ENCODE results near the gene IL24. TPM values are rescaled to one million over a fixed set of nuclear protein-coding genes. Genes with fewer than 3 reads are reported as not detected.

IL24 gene
- total RNA-seq, 4 donors from 2014 or later, result not detected

DNA sequence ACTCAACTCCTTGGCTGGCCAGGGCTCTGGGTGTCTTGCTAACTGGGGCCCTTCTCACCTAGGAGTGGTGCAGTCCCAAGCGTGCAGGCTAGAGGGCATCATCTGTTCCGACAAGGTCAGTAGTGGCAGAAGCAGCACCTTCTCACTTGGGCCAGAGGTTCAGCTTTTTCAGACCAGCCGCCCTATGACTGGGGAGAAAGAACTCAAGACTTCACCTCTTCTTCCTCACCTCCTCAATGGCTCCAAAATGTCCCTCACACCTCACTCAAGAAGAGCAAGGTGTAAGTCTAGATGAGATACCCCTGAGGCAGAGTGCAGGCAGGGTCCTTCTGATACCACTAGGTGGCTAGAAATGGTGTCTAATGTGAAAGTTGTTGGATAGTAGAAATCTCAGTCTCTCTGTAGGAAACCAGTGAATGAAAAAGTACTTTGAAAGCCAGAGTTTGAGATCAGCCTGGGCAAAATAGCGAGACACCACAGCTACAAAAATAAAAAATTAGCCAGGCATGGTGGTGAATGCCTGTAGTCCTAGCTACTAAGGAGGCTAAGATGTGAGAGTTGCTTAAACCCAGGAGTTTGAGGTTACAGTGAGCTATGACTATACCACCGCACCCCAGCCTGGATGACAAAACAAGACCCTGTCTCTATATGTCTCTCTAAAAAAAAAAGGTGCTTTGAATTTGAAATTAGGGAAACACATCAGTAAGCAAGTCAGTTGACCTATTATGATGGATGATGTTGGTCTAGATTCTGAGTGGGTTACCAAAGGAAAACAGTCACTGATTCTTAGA is 40.4 kb upstream of the IL24 start:
- TF ChIP-seq, protein P1, sequence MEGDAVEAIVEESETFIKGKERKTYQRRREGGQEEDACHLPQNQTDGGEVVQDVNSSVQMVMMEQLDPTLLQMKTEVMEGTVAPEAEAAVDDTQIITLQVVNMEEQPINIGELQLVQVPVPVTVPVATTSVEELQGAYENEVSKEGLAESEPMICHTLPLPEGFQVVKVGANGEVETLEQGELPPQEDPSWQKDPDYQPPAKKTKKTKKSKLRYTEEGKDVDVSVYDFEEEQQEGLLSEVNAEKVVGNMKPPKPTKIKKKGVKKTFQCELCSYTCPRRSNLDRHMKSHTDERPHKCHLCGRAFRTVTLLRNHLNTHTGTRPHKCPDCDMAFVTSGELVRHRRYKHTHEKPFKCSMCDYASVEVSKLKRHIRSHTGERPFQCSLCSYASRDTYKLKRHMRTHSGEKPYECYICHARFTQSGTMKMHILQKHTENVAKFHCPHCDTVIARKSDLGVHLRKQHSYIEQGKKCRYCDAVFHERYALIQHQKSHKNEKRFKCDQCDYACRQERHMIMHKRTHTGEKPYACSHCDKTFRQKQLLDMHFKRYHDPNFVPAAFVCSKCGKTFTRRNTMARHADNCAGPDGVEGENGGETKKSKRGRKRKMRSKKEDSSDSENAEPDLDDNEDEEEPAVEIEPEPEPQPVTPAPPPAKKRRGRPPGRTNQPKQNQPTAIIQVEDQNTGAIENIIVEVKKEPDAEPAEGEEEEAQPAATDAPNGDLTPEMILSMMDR (IDR thresholded peaks at IDR 0.05; ENCODE audit: low read depth), result no peak

DNA sequence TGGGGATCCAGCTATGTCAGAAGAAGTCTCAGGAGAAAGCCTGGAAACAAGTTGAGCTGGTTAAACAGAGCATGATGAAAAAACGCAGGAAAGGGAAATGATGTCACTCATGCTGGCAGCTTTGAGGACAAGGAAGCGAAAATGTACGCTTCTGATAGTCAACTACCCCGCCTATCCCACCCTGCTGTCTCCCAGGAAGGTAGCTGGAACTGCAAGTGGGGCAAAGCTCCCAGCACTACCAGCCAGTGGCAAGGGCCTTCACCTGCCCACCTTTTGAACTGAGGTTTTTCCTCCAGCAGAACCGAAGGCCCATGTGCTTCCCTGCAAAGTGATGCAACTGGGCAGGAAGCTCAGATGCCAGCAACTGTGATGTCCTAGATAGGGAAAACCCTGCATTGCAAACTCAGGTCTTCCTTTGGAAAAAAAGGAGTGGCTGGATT is 38.1 kb upstream of the IL24 start:
- TF ChIP-seq, protein P1 (IDR thresholded peaks at IDR 0.05; ENCODE audit: low read depth), result no peak

DNA sequence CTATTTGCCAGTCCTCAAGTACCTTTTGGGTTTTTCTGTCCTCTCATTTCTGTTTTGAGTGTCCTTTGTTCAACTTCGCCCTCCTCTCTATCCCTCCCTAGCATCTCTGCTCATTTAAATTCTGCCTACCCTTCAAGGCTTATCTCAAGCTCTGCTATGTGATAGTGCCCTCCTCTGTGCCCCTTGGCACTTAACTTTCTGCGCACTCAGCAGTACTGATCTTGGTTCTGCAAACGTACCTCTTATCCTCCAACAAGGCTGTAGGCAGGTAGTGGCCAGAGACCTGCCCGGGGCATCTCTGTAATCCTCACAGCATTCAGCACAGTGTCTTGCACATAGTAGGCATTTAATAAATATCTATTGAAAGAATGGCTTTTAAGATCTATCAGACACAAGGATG is 37.1 kb upstream of the IL24 start:
- TF ChIP-seq, protein P1 (IDR thresholded peaks at IDR 0.05; ENCODE audit: low read depth), result no peak

- TF ChIP-seq, protein P1 (IDR thresholded peaks at IDR 0.05; ENCODE audit: low read depth), result no peak
Measured at GRCh38 chr1:206863266-206863665, 34.0 kb upstream of the IL24 start.

- TF ChIP-seq, protein P1 (IDR thresholded peaks at IDR 0.05; ENCODE audit: low read depth), result no peak
Measured at GRCh38 chr1:206864939-206865671, 32.1 kb upstream of the IL24 start, which contains the start of gene IL20. Gene IL20, plus strand, starts transcription at chr1:206865623. Its CDS starts 230 bp downstream, at chr1:206865853.

GRCh38 chr1:206866062-206866461 is 31.2 kb upstream of the IL24 start:
- TF ChIP-seq, protein P1 (IDR thresholded peaks at IDR 0.05; ENCODE audit: low read depth), result no peak

- TF ChIP-seq, protein P1 (IDR thresholded peaks at IDR 0.05; ENCODE audit: low read depth), result no peak
Measured at GRCh38 chr1:206867239-206867638, 30.0 kb upstream of the IL24 start.

All from subcutaneous adipose tissue (tissue), 4 donors.